Transverse colon (tissue), 4 donors: ENCODE results near the gene D2HGDH. TPM values are rescaled to one million over a fixed set of nuclear protein-coding genes. Genes with fewer than 3 reads are reported as not detected.
A peak's percentile ranks its signal among the peaks of the same experiment; 100 is the strongest.

Experiments
- DNase-seq: peaks from one replicate; pipeline ENCODE4 v3.0.0-alpha.2; 2019
- H3K27ac ChIP-seq, 4 donors: fragments of 200-600 bp; sonication (generic); 2 replicates each; pipeline ENCODE4 v1.5.1; 2016 to 2018; ENCODE audit warnings: inconsistent platforms in 4 of 4
- H3K27me3 ChIP-seq: fragments of 200-600 bp; sonication (generic); 2 replicates; pipeline ENCODE4 v1.5.1; 2017; ENCODE audit warnings: inconsistent platforms
- H3K36me3 ChIP-seq, 4 donors: fragments of 200-600 bp; sonication (generic); 2 replicates each; pipeline ENCODE4 v1.5.1; 2017 to 2019; ENCODE audit warnings: inconsistent platforms in 4 of 4
- H3K4me1 ChIP-seq, 4 donors: fragments of 200-600 bp; sonication (generic); 2 replicates each; pipeline ENCODE4 v1.5.1; 2017 to 2020; ENCODE audit warnings: inconsistent platforms in 4 of 4
- H3K4me3 ChIP-seq, 4 donors: fragments of 200-600 bp; sonication (generic); 1 replicate in 1 of 4; 2 replicates in 3 of 4; pipeline versions ENCODE4 v1.5.1 to v1.6.1; 2017 to 2019; ENCODE audit warnings: inconsistent platforms in 4 of 4
- H3K9me3 ChIP-seq, 2 donors: fragments of 200-600 bp; sonication (generic); 2 replicates each; pipeline ENCODE4 v1.5.1; 2017 to 2019; ENCODE audit warnings: inconsistent platforms in 2 of 2
- EP300 ChIP-seq: sonication (generic); formaldehyde crosslinking; IDR thresholded peaks from one replicate; pipeline ENCODE4 v1.6.1; 2017; ENCODE audit warnings: antibody characterized with exemption, low read depth
- POLR2A ChIP-seq: fragments of 450-650 bp; IDR thresholded peaks from one replicate; pipeline ENCODE4 v1.6.1; 2016; ENCODE audit warnings: antibody characterized with exemption, mild to moderate bottlenecking, moderate library complexity
- POLR2AphosphoS5 ChIP-seq, 3 donors: sonication (generic); formaldehyde crosslinking; IDR thresholded peaks; one replicate each; pipeline ENCODE4 v1.6.1; 2016; ENCODE audit warnings: antibody characterized with exemption in 3 of 3
- WGBS, 2 donors: methylation state at CpG; one replicate each; pipeline ENCODE4 v1.1.5; 2018; ENCODE audit warnings: low coverage in 1 of 2; 5-methylcytosine and 5-hydroxymethylcytosine counted together
- in situ Hi-C, 4 donors: fragments of 200-750 bp; cut with MboI; loops; one replicate each; pipeline versions ENCODE4 v1.15.0 to v1.15.1; 2017; ENCODE audit warnings: low sequenced_read_pairs in 3 of 4, low pct_ligation_motif_present in 1 of 4, low pct_unique_long_range_greater_than_20kb in 1 of 4
- intact Hi-C: fragments of 100-400 bp; cut with DNase I; formaldehyde crosslinking; loops from one replicate; pipeline ENCODE4 v1.15.1; 2023; ENCODE audit warnings: low total_unique reads
- total RNA-seq, 4 donors: library from RNA; depleted of rRNA; stranded (reverse); fragments of >200 nt; gene quantifications; one replicate each; pipeline ENCODE4 v1.1.0, GENCODE V29; 2016
- TF ChIP-seq, protein P1 (sequence below), 5 experiments: fragments of 200-600 bp in 3 of 5; fragments of 450-650 bp in 2 of 5; sonication (generic) in 3 of 5; IDR thresholded peaks; 1 replicate in 2 of 5; 2 replicates in 3 of 5; pipeline ENCODE4 v1.5.1; 2016 to 2017; ENCODE audit warnings: antibody characterized with exemption in 5 of 5, inconsistent platforms in 3 of 5, mild to moderate bottlenecking in 2 of 5, moderate library complexity in 1 of 5

D2HGDH gene
- total RNA-seq, 4 donors from 2014 or later: 53.2 to 150 (median 55.5) TPM

DNA sequence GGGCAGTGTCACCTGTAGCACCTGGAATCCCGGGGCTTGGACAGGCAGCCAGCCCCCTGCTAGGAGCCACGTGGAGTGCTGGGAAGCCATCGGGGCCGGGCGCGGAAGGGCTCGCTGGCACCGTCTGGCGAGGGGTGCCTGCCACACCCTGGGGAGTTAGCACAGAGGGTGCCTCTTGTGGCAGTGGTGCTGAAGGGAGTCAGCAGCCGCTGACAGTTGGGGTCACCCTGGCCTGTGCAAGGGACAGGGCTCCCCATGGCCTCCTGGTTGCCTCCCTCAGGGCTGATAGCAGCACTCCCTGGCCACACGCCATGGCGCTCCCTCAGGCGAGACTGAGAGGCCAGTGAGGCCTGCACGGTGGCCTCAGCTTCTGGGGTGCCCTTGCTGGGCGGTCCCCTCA, 13.9 kb upstream of the D2HGDH start:
- 89% methylated on average over 11 of the region's 15 CpGs; no CpG with 5 or more reads in 1 of the 2 donors for WGBS, 2 donors
- intact Hi-C loops: no loop called here
- TF ChIP-seq EP300 (no peak), POLR2AphosphoS5 (IDR thresholded peaks at IDR 0.05) (no peak), POLR2A (no peak)
- TF ChIP-seq, protein P1, sequence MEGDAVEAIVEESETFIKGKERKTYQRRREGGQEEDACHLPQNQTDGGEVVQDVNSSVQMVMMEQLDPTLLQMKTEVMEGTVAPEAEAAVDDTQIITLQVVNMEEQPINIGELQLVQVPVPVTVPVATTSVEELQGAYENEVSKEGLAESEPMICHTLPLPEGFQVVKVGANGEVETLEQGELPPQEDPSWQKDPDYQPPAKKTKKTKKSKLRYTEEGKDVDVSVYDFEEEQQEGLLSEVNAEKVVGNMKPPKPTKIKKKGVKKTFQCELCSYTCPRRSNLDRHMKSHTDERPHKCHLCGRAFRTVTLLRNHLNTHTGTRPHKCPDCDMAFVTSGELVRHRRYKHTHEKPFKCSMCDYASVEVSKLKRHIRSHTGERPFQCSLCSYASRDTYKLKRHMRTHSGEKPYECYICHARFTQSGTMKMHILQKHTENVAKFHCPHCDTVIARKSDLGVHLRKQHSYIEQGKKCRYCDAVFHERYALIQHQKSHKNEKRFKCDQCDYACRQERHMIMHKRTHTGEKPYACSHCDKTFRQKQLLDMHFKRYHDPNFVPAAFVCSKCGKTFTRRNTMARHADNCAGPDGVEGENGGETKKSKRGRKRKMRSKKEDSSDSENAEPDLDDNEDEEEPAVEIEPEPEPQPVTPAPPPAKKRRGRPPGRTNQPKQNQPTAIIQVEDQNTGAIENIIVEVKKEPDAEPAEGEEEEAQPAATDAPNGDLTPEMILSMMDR (IDR thresholded peaks at IDR 0.05): no peak
- H3K4me3 ChIP-seq: no peak overlapping the region
- no peak for DNase-seq
- H3K9me3 ChIP-seq: no peaks in the 10 kb centered on the region
- no peaks in the 10 kb centered on the region for H3K27me3 ChIP-seq
- no peaks in the 10 kb centered on the region for H3K4me1 ChIP-seq
- peaks cover 0 to 34% (median 10%) of the 10 kb centered on the region in 4 donors for H3K36me3 ChIP-seq
- in situ Hi-C loops: no loop called here
- no peak overlapping the region for H3K27ac ChIP-seq

DNA sequence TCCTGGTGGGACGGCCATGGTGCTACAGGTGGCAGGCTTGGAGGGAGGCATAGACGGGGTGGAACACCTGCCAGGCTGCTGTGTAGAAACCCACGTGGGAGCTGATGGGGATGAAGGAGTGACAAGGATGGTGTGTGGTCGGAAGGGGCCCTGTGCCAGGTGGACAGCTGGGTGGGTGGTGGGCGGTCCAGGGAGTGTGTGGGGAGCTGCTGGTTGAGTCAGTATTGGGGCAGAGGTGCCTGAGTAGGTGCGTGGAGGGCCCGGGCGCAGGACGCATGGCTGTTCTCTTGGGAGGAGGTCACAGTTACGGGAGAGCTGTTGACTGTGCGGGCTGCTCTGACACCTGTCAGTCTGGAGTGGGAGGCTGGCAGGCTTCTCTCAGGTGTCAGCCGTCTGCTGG, 12.6 kb upstream of the D2HGDH start:
- Histone ChIP-seq H3K27me3 (no peaks in the 10 kb centered on the region), H3K9me3 (no peaks in the 10 kb centered on the region), H3K4me3 (no peak overlapping the region), H3K4me1 (no peaks in the 10 kb centered on the region), H3K27ac (no peak overlapping the region), H3K36me3 (peaks cover 0 to 34% (median 10%) of the 10 kb centered on the region in 4 donors)
- WGBS, 2 donors: 90 to 94% methylated on average over 6 to 12 of the region's 12 CpGs
- no peak for TF ChIP-seq POLR2A
- TF ChIP-seq POLR2AphosphoS5 (IDR thresholded peaks at IDR 0.05): no peak
- TF ChIP-seq, protein P1 (IDR thresholded peaks at IDR 0.05): no peak
- TF ChIP-seq EP300: no peak
- intact Hi-C loops (no loop called here), in situ Hi-C loops (no loop called here)
- no peak for DNase-seq

DNA sequence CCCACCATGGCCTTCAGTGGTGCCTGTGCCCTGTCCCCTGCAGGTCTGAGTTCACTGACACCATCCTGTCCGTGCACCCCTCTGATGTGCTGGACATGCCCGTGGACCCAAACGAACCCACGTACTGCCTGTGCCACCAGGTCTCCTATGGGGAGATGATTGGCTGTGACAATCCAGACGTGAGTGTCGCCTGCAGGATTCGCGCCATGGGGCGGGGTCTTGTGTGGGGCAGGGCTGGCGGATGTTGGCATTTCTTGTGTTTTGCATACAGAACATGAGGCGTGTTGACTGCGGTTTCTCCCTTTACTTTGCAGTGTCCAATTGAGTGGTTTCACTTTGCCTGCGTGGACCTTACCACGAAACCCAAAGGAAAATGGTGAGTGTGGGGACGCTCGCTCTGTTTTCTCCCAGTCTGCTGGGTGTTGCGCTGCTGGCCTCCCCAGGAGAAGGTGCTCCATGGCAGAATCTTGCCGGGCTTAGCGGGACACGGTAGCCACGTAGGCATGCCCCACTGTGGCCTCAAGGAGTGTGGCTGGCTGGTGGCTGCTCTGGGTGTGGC, 11.5 kb upstream of the D2HGDH start:
- DNase-seq: no peak
- Histone ChIP-seq H3K36me3 (peaks cover 0 to 30% (median 10%) of the 10 kb centered on the region in 4 donors), H3K9me3 (no peaks in the 10 kb centered on the region), H3K27me3 (no peaks in the 10 kb centered on the region), H3K27ac (no peak overlapping the region), H3K4me1 (no peaks in the 10 kb centered on the region), H3K4me3 (no peak overlapping the region)
- in situ Hi-C loops (no loop called here), intact Hi-C loops (no loop called here)
- WGBS, 2 donors: 97% methylated on average over 21 of the region's 21 CpGs; no CpG with 5 or more reads in 1 of the 2 donors
- no peak for TF ChIP-seq EP300
- no peak for TF ChIP-seq POLR2AphosphoS5 (IDR thresholded peaks at IDR 0.05)
- TF ChIP-seq, protein P1 (IDR thresholded peaks at IDR 0.05): no peak

DNA sequence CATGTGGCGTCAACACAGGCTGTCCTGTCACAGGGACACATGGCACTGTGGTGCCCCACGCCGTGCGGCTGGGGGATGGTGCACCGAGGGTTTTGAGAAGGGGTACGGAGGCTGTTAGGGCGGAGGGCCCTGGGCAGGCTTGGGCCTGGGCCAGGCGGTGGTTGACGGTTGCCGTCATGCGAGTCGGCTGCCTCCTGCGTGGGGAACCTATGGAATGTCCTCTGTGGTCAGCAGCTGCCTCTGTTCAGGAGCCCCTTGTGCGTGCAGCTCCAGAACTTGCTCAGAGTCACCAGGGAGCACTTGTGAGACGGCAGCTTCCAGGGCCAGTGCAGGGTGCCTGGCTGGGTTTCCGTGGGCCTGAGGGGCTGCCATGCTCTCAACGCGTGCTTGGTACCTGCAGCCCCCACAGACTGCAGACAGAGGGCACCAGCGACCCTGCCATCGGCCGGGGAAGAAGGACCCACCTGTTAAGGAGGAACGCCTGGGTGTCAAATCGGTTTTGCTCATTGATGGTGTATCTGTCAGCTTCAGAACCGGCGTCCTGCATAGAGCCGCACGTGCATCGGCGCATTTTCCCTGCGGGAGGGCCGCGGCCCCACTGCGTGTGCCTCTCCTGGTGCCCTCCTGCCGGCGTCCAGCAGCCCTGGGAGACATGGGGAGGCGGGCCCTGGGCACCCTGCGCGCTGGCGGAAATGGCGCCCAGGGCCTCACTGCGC, 10.0 kb upstream of the D2HGDH start:
- in situ Hi-C loops (no loop called here), intact Hi-C loops (no loop called here)
- Histone ChIP-seq H3K9me3 (no peaks in the 10 kb centered on the region), H3K27me3 (no peaks in the 10 kb centered on the region), H3K4me1 (no peaks in the 10 kb centered on the region), H3K36me3 (peaks cover 0 to 29% (median 8%) of the 10 kb centered on the region in 4 donors), H3K4me3 (no peak overlapping the region), H3K27ac (no peak overlapping the region)
- no peak for TF ChIP-seq POLR2AphosphoS5 (IDR thresholded peaks at IDR 0.05)
- no peak for TF ChIP-seq POLR2A
- TF ChIP-seq, protein P1 (IDR thresholded peaks at IDR 0.05): peak in 1 of 5 experiments; percentile 13
- no peak for TF ChIP-seq EP300
- 95% methylated on average over 39 of the region's 41 CpGs; no CpG with 5 or more reads in 1 of the 2 donors for WGBS, 2 donors
- no peak for DNase-seq
